ENCODE results near the gene MYO5C.

MYO5C gene

DNA sequence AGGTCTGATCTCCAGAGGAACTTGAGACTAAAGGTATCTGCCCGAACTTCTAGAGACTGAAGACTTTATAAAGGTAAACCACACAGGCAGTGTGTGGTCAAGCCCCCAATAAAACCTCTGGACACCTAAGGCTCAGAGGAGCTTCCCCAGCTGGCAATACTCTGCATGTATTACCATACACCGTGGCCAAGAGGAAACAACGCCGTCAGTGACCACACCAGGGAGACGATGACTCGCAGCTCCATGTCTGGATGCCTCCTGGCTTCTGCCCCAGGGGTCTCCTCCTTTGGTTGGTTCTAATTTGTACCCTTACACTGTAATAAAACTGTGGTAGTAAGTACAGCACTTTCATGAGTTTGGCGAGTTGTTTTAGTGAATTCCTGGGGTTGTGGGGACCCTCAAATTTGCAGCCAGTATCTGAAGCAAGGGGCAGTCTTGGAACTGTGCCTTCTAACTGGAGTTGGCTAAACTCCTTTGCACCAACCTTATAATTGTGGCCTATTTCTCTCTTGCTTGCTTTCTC lies 150.9 kb downstream of the MYO5C start:
- Histone ChIP-seq H3K9ac (ENCODE audit: low read depth, low read length) (no peak overlapping the region), H3K4me1 (ENCODE audit: insufficient read depth, low read length) (peaks cover 13% of the 10 kb centered on the region; the same call in 1 of the 2 replicates), H3K36me3 (ENCODE audit: insufficient read depth, low read length) (peaks cover 5% of the 10 kb centered on the region), H3K9me3 (ENCODE audit: control insufficient read depth, insufficient read depth, low read length) (no peaks in the 10 kb centered on the region; the same call in 1 of the 2 replicates)

DNA sequence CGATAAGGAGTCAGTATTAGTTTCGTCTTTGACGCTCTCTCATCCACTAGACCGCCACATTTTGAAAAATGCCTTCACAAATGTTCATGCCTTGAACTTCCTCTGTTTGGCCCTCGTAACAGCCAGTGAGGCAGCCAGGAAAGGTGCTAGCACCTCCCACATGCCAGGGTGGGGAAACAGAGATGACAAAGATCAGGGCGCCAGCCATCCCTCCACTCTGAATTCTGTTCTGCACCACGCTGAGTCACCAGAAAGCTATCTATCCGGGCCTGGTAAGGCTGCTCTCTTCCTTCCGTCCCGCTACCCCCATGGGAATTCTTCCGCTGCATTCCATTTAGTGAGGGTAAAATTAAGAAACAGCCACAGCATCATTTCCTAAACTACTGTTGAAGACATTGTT lies 151.7 kb downstream of the MYO5C start:
- Histone ChIP-seq H3K9me3 (ENCODE audit: control insufficient read depth, insufficient read depth, low read length) (no peaks in the 10 kb centered on the region; the same call in 1 of the 2 replicates), H3K9ac (ENCODE audit: low read depth, low read length) (no peak overlapping the region), H3K36me3 (ENCODE audit: insufficient read depth, low read length) (peaks cover 5% of the 10 kb centered on the region), H3K4me1 (ENCODE audit: insufficient read depth, low read length) (peaks cover 17% of the 10 kb centered on the region; the same call in 1 of the 2 replicates)
